Neural crest cell (in vitro differentiated cells): ENCODE measurements around the gene KIAA1755. TPM values are rescaled to one million over a fixed set of nuclear protein-coding genes. Genes with fewer than 3 reads are reported as not detected.

Experiments
- DNase-seq: peaks from one replicate; pipeline ENCODE4 v3.0.0; 2021; ENCODE audit warnings: low read depth, mixed read lengths, low spot score
- H3K27ac Mint-ChIP-seq: one replicate; pipeline ENCODE4 v1.8.0; 2021; ENCODE audit warnings: mild to moderate bottlenecking, mixed read lengths; ENCODE audit not compliant: unreplicated experiment
- H3K27me3 Mint-ChIP-seq: 2 replicates; pipeline ENCODE4 v1.8.0; 2021; ENCODE audit warnings: low read depth, mild to moderate bottlenecking, mixed read lengths
- H3K36me3 Mint-ChIP-seq: 2 replicates; pipeline ENCODE4 v1.8.0; 2021; ENCODE audit warnings: low read depth, mild to moderate bottlenecking, mixed read lengths
- H3K4me1 Mint-ChIP-seq: 2 replicates; pipeline ENCODE4 v1.8.0; 2021; ENCODE audit warnings: mixed read lengths
- H3K4me3 Mint-ChIP-seq: one replicate; pipeline ENCODE4 v1.8.0; 2021; ENCODE audit warnings: mild to moderate bottlenecking, mixed read lengths
- H3K9me3 Mint-ChIP-seq: 2 replicates; pipeline ENCODE4 v1.8.0; 2021; ENCODE audit warnings: mixed read lengths
- total RNA-seq: library from RNA; stranded (reverse); gene quantifications from 2 replicates; pipeline ENCODE4 v1.2.1, GENCODE V29; 2021
- TF ChIP-seq, protein P1 (sequence below): fragments of 200-600 bp; sonication (generic); conservative IDR thresholded peaks from 2 replicates; pipeline ENCODE4 v1.5.0; 2021; ENCODE audit warnings: antibody characterized with exemption, mild to moderate bottlenecking

The KIAA1755 gene
- total RNA-seq, 1 donor from 2014 or later, result 8.6 TPM

GRCh38 chr20:38202982-38203293 lies 57.6 kb downstream of the KIAA1755 start:
- no peak for DNase-seq
- Mint-ChIP-seq H3K27ac (no peak overlapping the region), H3K4me3 (no peak overlapping the region), H3K9me3 (no peaks in the 10 kb centered on the region), H3K27me3 (peaks cover 23% of the 10 kb centered on the region), H3K4me1 (peaks cover 6% of the 10 kb centered on the region), H3K36me3 (no peaks in the 10 kb centered on the region)
- TF ChIP-seq, protein P1, sequence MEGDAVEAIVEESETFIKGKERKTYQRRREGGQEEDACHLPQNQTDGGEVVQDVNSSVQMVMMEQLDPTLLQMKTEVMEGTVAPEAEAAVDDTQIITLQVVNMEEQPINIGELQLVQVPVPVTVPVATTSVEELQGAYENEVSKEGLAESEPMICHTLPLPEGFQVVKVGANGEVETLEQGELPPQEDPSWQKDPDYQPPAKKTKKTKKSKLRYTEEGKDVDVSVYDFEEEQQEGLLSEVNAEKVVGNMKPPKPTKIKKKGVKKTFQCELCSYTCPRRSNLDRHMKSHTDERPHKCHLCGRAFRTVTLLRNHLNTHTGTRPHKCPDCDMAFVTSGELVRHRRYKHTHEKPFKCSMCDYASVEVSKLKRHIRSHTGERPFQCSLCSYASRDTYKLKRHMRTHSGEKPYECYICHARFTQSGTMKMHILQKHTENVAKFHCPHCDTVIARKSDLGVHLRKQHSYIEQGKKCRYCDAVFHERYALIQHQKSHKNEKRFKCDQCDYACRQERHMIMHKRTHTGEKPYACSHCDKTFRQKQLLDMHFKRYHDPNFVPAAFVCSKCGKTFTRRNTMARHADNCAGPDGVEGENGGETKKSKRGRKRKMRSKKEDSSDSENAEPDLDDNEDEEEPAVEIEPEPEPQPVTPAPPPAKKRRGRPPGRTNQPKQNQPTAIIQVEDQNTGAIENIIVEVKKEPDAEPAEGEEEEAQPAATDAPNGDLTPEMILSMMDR, result no peak

DNA sequence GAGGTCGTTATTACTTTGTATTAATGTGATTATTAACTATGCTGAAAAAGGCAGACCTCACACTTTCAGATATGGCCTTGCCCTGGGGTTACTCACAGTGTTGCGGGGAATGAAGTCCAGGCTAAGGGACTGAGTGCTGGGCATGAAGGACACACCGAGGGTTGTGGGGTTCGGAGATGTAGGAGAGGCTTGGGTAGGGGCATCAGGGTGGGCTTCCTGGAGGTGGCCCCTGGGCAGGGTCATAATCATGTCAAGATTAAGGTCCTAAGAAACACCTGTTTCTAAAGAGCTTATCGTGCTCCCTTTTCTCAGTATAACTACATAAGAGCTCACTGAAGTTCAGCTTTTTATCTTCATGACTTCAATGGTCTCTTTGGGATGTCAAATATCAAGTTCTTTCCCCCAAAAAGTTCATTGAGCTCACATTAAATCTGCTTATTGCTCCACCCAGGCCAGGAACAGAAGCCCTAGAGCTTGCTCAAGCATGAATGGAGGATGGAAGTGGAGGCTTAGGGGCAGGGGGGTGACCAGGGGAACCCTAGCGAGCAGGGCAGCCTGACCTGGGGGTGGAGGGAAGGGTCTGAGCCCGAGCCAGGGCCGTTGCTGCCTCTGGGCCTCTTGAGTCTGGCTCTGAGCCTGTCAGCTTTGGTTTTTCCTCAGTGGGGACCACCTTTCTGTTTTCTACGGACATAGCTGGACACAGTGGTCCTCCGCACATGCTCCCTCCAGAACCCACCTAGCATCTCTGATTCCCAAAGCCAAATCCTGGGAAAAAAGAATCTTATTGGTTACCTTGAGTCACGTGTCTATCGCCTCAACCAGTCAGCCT lies 58.2 kb downstream of the KIAA1755 start:
- H3K36me3 Mint-ChIP-seq, result no peaks in the 10 kb centered on the region
- peaks cover 6% of the 10 kb centered on the region for H3K4me1 Mint-ChIP-seq
- TF ChIP-seq, protein P1, result no peak
- DNase-seq, result no peak
- peaks cover 21% of the 10 kb centered on the region for H3K27me3 Mint-ChIP-seq
- no peak overlapping the region for H3K4me3 Mint-ChIP-seq
- no peak overlapping the region for H3K27ac Mint-ChIP-seq
- no peaks in the 10 kb centered on the region for H3K9me3 Mint-ChIP-seq

- TF ChIP-seq, protein P1, result no peak
- H3K36me3 Mint-ChIP-seq, result no peaks in the 10 kb centered on the region
- H3K4me1 Mint-ChIP-seq, result peaks cover 6% of the 10 kb centered on the region
- no peak overlapping the region for H3K4me3 Mint-ChIP-seq
- no peak overlapping the region for H3K27ac Mint-ChIP-seq
- H3K27me3 Mint-ChIP-seq, result peaks cover 21% of the 10 kb centered on the region
- no peaks in the 10 kb centered on the region for H3K9me3 Mint-ChIP-seq
- no peak for DNase-seq
These were observed 59.2 kb downstream of the KIAA1755 start for GRCh38 chr20:38201356-38201755.

DNA sequence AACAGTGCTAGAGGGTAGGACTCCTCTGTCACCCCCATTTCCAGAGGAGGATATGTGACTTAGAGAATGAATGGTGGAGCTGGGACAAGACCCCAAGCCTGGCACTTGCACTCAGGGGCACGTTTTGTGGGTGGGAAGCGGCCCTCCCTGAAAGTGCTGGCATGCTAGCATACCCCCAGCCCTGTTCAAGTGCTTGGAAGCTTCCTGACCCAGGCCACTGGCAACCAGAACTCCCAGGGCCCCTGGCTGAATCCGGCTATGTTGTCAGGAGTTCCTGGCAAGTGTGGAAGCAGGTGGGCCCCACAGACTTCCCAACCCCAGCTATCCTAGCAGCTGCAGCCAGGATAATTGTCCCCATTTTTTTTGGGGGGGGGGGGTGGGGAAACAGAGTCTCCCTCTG lies 59.9 kb downstream of the KIAA1755 start:
- no peak for DNase-seq
- no peaks in the 10 kb centered on the region for H3K36me3 Mint-ChIP-seq

DNA sequence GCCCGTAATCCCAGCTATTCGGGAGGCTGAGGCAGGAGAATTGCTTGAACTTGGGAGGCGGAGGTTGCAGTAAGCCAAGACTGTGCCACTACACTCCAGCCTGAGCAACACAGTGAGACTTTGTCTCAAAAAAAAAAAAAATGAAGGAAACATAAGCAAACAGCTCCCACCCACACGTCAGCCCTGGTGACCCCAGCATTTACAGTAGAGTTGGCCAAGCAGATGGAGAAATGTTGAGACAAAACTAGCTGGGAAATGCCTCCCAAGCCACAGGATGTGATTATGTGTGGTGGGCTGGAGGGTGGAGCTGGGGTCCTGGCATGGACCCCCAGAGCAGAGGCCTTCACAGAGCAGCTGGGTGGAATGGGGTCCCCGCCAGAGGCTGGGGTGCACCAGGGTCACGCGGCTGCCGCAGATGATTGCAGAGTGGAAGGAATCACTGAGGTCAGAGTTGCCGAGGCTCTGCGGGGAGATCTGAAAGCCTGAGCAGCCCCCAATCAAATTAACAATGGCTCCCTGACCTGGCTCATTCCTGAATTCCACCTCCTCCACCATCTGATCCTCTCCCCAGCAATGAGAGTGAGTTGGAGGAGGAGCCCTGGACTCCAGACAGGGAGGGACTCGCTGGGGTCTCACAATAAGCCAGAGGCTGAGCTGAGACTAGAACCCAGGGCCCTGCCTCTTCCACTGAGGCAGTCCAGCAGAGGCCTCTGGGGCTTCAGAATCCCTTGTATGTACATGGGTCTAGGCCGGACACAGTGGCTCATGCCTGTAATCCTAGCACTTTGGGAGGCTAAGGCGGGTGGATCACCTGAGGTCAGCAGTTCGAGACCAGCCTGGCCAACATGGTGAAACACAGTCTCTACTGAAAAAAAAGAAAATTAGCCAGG lies 60.8 kb downstream of the KIAA1755 start:
- TF ChIP-seq, protein P1, result no peak
- Mint-ChIP-seq H3K27ac (no peak overlapping the region), H3K27me3 (peaks cover 14% of the 10 kb centered on the region), H3K4me3 (no peak overlapping the region), H3K36me3 (no peaks in the 10 kb centered on the region), H3K9me3 (no peaks in the 10 kb centered on the region), H3K4me1 (peaks cover 6% of the 10 kb centered on the region)
- no peak for DNase-seq

More for the DNA sequence above, 59.9 kb downstream of the KIAA1755 start:
- TF ChIP-seq, protein P1, result no peak
- Mint-ChIP-seq H3K9me3 (no peaks in the 10 kb centered on the region), H3K27me3 (peaks cover 21% of the 10 kb centered on the region), H3K27ac (no peak overlapping the region), H3K4me1 (peaks cover 6% of the 10 kb centered on the region), H3K4me3 (no peak overlapping the region)
